Mesothelial cell of epicardium (in vitro differentiated cells): ENCODE data around the gene ARNT2. TPM values are rescaled to one million over a fixed set of nuclear protein-coding genes. Genes with fewer than 3 reads are reported as not detected.
A peak's percentile ranks its signal among the peaks of the same experiment; 100 is the strongest.

Experiments
- DNase-seq, 2 experiments: peaks; one replicate each; pipeline ENCODE4 v3.0.0; 2021; ENCODE audit warnings: low spot score in 2 of 2; ENCODE audit not compliant: unreplicated experiment in 2 of 2
- H3K27ac Mint-ChIP-seq: 2 replicates; pipeline ENCODE4 v1.8.0; 2021; ENCODE audit warnings: mixed read lengths
- H3K27me3 Mint-ChIP-seq: 2 replicates; pipeline ENCODE4 v1.8.0; 2021; ENCODE audit warnings: low read depth, mixed read lengths
- H3K36me3 Mint-ChIP-seq: 2 replicates; pipeline ENCODE4 v1.8.0; 2021; ENCODE audit warnings: mixed read lengths
- H3K4me1 Mint-ChIP-seq: 2 replicates; pipeline ENCODE4 v1.8.0; 2021; ENCODE audit warnings: mixed read lengths
- H3K4me3 Mint-ChIP-seq: 2 replicates; pipeline ENCODE4 v1.8.0; 2021; ENCODE audit warnings: mild to moderate bottlenecking, moderate library complexity, mixed read lengths
- H3K9me3 Mint-ChIP-seq: 2 replicates; pipeline ENCODE4 v1.8.0; 2021; ENCODE audit warnings: mixed read lengths
- total RNA-seq: library from RNA; stranded (reverse); gene quantifications from 3 replicates; pipeline ENCODE4 v1.2.1, GENCODE V29; 2021
- TF ChIP-seq, protein P1 (sequence below): fragments of 200-600 bp; sonication (generic); IDR thresholded peaks from one replicate; pipeline ENCODE4 v1.5.0; 2021; ENCODE audit warnings: antibody characterized with exemption; ENCODE audit not compliant: unreplicated experiment

The ARNT2 gene
- total RNA-seq, 1 donor from 2014 or later = 20.2 TPM

GRCh38 chr15:80609512-80609946 is 205.3 kb downstream of the ARNT2 start:
- H3K4me3 Mint-ChIP-seq = no peak overlapping the region
- DNase-seq = no peak
- no peaks in the 10 kb centered on the region for H3K36me3 Mint-ChIP-seq
- H3K4me1 Mint-ChIP-seq = peaks cover 25% of the 10 kb centered on the region
- peaks cover 7% of the 10 kb centered on the region for H3K27me3 Mint-ChIP-seq
- no peaks in the 10 kb centered on the region for H3K9me3 Mint-ChIP-seq
- TF ChIP-seq, protein P1, sequence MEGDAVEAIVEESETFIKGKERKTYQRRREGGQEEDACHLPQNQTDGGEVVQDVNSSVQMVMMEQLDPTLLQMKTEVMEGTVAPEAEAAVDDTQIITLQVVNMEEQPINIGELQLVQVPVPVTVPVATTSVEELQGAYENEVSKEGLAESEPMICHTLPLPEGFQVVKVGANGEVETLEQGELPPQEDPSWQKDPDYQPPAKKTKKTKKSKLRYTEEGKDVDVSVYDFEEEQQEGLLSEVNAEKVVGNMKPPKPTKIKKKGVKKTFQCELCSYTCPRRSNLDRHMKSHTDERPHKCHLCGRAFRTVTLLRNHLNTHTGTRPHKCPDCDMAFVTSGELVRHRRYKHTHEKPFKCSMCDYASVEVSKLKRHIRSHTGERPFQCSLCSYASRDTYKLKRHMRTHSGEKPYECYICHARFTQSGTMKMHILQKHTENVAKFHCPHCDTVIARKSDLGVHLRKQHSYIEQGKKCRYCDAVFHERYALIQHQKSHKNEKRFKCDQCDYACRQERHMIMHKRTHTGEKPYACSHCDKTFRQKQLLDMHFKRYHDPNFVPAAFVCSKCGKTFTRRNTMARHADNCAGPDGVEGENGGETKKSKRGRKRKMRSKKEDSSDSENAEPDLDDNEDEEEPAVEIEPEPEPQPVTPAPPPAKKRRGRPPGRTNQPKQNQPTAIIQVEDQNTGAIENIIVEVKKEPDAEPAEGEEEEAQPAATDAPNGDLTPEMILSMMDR = no peak
- H3K27ac Mint-ChIP-seq = peak overlapping the region; percentile 20

DNA sequence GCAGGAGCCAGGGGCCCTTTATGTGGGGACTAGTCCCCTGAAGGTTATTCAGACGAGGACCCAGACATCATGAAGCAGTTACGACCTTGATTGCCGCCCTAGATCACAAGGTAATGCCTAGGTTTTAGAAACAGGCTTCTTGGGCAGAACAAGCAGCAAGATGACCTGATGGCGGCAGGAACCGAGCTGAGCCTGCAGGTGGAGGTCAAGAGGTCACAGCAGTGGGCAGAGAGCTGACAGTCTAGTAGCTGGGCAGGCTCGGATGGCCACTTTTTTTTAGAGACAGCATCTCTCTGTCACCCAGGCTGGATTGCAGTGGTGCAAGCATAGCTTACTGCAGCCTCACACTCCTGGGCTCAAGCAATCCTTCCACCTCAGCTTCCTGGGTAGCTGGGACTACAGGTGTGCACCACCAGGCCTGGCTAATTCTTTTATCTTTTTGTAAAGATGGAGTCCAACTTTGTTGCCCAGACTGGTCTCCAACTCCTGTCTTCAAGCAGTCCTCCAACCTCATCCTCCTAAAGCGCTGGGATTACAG is 207.4 kb downstream of the ARNT2 start:
- Mint-ChIP-seq H3K27me3 (peaks cover 4% of the 10 kb centered on the region), H3K36me3 (no peaks in the 10 kb centered on the region)

DNA sequence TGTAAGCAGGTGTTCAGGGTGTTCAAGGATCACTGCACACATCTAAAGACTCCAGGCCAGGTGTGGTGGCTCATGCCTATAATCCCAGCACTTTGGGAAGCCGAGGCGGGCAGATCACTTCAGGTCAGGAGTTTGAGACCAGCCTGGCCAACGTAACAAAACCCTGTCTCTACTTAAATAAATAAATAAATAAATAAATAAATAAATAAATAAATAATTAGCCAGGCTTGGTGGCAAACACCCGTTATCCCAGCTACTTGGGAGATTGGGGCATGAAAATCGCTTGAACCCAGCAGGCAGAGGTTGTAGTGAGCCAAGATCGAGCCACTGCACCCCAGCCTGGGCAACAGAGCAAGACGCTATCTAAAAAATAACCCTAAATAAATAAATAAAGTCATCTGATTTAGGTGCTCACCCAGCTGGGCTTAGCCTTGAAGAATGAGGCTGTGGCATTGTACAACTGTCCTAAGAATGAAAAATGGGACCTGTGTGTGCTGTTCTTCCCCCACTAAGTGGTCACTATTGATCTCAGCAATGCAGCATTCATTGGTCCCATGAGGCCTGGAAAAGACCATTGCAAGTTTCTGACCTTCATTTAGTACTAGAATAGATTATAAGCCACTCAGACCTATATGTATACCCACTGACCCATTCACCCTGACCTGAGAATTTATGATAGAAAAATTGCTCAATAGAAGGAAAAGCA is 208.1 kb downstream of the ARNT2 start:
- Mint-ChIP-seq H3K4me3 (no peak overlapping the region), H3K27me3 (peaks cover 3% of the 10 kb centered on the region)

More for the DNA sequence above, 207.4 kb downstream of the ARNT2 start:
- peaks cover 35% of the 10 kb centered on the region for H3K4me1 Mint-ChIP-seq
- no peak overlapping the region for H3K27ac Mint-ChIP-seq
- DNase-seq = no peak
- TF ChIP-seq, protein P1 = no peak
- no peaks in the 10 kb centered on the region for H3K9me3 Mint-ChIP-seq
- no peak overlapping the region for H3K4me3 Mint-ChIP-seq

GRCh38 chr15:80613762-80614365 is 209.7 kb downstream of the ARNT2 start:
- H3K4me1 Mint-ChIP-seq = peaks cover 47% of the 10 kb centered on the region
- DNase-seq = no peak
- H3K27ac Mint-ChIP-seq = no peak overlapping the region
- H3K27me3 Mint-ChIP-seq = peaks cover 2% of the 10 kb centered on the region
- H3K9me3 Mint-ChIP-seq = no peaks in the 10 kb centered on the region
- no peaks in the 10 kb centered on the region for H3K36me3 Mint-ChIP-seq
- TF ChIP-seq, protein P1 = no peak
- H3K4me3 Mint-ChIP-seq = no peak overlapping the region

More for the DNA sequence above, 208.1 kb downstream of the ARNT2 start:
- Mint-ChIP-seq H3K4me1 (peaks cover 40% of the 10 kb centered on the region), H3K9me3 (no peaks in the 10 kb centered on the region), H3K36me3 (no peaks in the 10 kb centered on the region), H3K27ac (no peak overlapping the region)
- no peak for DNase-seq
- TF ChIP-seq, protein P1 = no peak

GRCh38 chr15:80614711-80615360 is 210.7 kb downstream of the ARNT2 start:
- Mint-ChIP-seq H3K9me3 (no peaks in the 10 kb centered on the region), H3K4me1 (peaks cover 46% of the 10 kb centered on the region), H3K27me3 (peaks cover 2% of the 10 kb centered on the region), H3K36me3 (no peaks in the 10 kb centered on the region), H3K4me3 (no peak overlapping the region), H3K27ac (no peak overlapping the region)
- DNase-seq = no peak
- TF ChIP-seq, protein P1 = no peak
